Measurements from ENCODE around the gene TCEA3. TPM values are rescaled to one million over a fixed set of nuclear protein-coding genes. Genes with fewer than 3 reads are reported as not detected.

TCEA3 gene
- total RNA-seq, 2 donors from 2014 or later: 65.2 to 115 TPM

GRCh38 chr1:23470282-23471070 lies 45.9 kb upstream of the TCEA3 start:
- H3K9me3 ChIP-seq: no peaks in the 10 kb centered on the region
- no peak for DNase-seq (ENCODE audit: low spot score)
- intact Hi-C loops (cut with DNase I): no loop called here
- WGBS: 74% methylated on average over 12 of the region's 12 CpGs
- peak overlapping the region in 1 of 2 donors; percentile 28 for H3K27ac ChIP-seq
- no peak overlapping the region for H3K4me3 ChIP-seq
- H3K4me1 ChIP-seq (replicated peaks): peaks cover 13% of the 10 kb centered on the region
- H3K27me3 ChIP-seq (replicated peaks; ENCODE audit: insufficient read depth): no peaks in the 10 kb centered on the region
- no peaks in the 10 kb centered on the region for H3K36me3 ChIP-seq
- TF ChIP-seq POLR2A (IDR thresholded peaks at IDR 0.05): no peak
- no peak for TF ChIP-seq POLR2AphosphoS5 (IDR thresholded peaks at IDR 0.05)
- TF ChIP-seq CTCF (IDR thresholded peaks at IDR 0.05): no peak

DNA sequence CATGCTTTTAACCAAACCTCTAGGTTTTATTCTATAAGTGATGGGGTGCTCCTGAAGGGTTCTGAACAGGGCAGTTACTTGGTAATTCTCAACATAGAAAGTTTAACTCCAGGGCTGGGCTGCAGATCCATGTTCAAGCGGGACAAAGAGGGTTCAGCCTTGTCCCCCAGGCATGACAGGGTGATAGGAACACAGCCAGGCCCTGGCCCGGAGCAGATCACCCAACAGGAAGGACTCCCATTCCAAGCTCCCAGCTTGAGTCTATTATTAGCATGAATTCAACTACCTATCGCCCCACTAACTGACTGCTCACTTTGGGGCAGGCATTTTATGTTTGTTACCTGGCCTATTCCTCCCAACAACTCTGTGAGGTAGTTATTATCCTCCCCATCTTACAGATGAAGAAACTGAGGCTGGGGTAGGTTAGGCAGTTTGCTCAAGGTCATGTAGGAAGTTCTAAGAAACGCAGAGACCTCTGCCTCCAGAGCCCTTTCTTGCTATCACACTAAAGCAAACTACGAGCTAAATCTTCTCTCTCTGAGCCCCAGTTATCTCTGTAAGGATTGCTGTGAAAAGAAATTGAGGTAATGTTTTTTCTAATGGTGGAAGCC lies 44.9 kb upstream of the TCEA3 start:
- no peak overlapping the region for H3K27ac ChIP-seq
- TF ChIP-seq POLR2AphosphoS5 (IDR thresholded peaks at IDR 0.05): no peak
- TF ChIP-seq POLR2A (IDR thresholded peaks at IDR 0.05): no peak
- no peak for TF ChIP-seq CTCF (IDR thresholded peaks at IDR 0.05)
- H3K27me3 ChIP-seq (replicated peaks; ENCODE audit: insufficient read depth): no peaks in the 10 kb centered on the region
- 64% methylated on average over 5 of the region's 5 CpGs for WGBS
- intact Hi-C loops (cut with DNase I): no loop called here
- DNase-seq (ENCODE audit: low spot score): no peak
- no peaks in the 10 kb centered on the region for H3K9me3 ChIP-seq
- H3K36me3 ChIP-seq: no peaks in the 10 kb centered on the region
- H3K4me1 ChIP-seq (replicated peaks): peaks cover 4% of the 10 kb centered on the region
- no peak overlapping the region for H3K4me3 ChIP-seq

DNA sequence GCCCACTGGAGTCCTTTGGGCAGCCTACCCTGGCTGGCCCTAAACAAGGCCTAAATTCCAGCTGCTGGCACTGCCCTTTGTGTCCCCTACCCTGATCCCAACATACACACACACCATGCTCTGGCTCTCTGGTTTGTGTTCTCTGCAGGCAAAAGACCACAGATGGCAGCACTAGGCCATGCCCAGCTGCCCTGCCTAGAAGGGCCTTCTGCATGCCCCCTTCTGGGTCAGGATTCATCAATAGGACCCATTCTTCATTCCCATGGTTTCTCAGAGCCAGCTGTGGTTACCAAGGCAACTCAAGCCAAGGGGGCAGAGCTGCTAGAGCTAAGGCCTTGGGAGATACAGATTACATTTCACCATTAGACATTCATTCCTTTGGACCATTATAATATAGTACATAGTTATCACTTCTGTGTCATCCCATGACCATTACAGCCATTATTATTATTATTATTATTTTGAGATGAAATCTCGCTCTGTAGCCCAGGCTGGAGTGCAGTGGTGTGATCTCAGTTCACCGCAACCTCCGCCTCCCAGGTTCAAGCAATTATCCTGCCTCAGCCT lies 42.0 kb upstream of the TCEA3 start:
- no peak overlapping the region for H3K27ac ChIP-seq
- no peaks in the 10 kb centered on the region for H3K36me3 ChIP-seq
- intact Hi-C loops (cut with DNase I): no loop called here
- H3K9me3 ChIP-seq: no peaks in the 10 kb centered on the region
- H3K27me3 ChIP-seq (replicated peaks; ENCODE audit: insufficient read depth): no peaks in the 10 kb centered on the region
- H3K4me3 ChIP-seq: no peak overlapping the region
- 98% methylated on average over 3 of the region's 3 CpGs for WGBS
- peaks cover 3% of the 10 kb centered on the region for H3K4me1 ChIP-seq (replicated peaks)
- no peak for DNase-seq (ENCODE audit: low spot score)
- TF ChIP-seq POLR2A (IDR thresholded peaks at IDR 0.05): no peak
- no peak for TF ChIP-seq POLR2AphosphoS5 (IDR thresholded peaks at IDR 0.05)
- TF ChIP-seq CTCF (IDR thresholded peaks at IDR 0.05): no peak

DNA sequence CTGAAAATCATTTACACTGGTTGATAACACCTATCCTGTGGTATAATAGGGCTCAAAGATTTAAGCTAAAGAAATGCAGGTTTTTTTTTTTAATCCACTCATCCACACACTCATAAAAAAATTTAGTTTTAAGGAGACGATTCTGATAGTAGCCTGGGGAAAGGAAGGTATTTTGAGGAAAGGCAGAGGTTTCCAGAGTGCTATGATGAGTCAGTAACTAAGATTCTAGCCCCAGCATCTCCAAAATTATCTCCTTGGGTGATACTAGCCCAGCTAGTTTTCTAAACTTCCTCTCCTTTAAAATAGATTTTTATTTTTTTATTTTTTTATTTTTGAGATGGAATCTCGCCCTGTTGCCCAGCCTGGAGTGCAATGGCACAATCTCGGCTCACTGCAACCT lies 38.7 kb upstream of the TCEA3 start:
- no peak for TF ChIP-seq CTCF (IDR thresholded peaks at IDR 0.05)
- no peak for TF ChIP-seq POLR2A (IDR thresholded peaks at IDR 0.05)
- no peak for TF ChIP-seq POLR2AphosphoS5 (IDR thresholded peaks at IDR 0.05)
- H3K4me3 ChIP-seq: no peak overlapping the region
- no peaks in the 10 kb centered on the region for H3K9me3 ChIP-seq
- 81% methylated on average over 3 of the region's 3 CpGs for WGBS
- DNase-seq (ENCODE audit: low spot score): no peak
- intact Hi-C loops (cut with DNase I): no loop called here
- H3K4me1 ChIP-seq (replicated peaks): no peaks in the 10 kb centered on the region
- no peak overlapping the region for H3K27ac ChIP-seq
- H3K27me3 ChIP-seq (replicated peaks; ENCODE audit: insufficient read depth): no peaks in the 10 kb centered on the region
- no peaks in the 10 kb centered on the region for H3K36me3 ChIP-seq

All from prostate gland (tissue), 2 donors.